Astrocyte of the hippocampus (primary cell): Measurements from ENCODE around the gene MLLT3.
"Not testable (repeated sequence)": the region's sequence is repeated elsewhere in the genome, so short reads cannot be mapped to it uniquely, and the experiment has no call there.

ENCODE experiments used
- DNase-seq: peaks from one replicate; pipeline ENCODE4 v3.0.0; 2011; ENCODE audit warnings: low read depth, low spot score

MLLT3 gene

DNA sequence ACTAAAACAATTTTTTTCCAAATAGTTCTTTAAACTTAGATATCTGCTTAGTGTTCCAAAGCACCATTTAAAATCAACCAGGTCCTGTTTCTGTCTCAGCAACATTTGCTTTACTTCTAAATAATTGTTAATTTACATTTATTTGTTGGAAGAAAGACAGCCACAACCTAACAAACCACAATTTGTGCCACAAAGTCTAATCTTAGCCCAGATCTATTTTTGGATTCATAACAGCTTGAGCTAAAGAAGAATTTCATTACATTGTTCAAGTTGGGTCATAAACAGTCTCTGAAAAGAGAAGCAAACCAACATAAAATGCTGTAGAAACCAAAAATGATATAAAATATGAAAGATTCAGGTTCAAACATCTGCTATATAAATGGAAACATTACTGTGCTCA is 24.4 kb downstream of the MLLT3 start:
- no peak for DNase-seq

DNA sequence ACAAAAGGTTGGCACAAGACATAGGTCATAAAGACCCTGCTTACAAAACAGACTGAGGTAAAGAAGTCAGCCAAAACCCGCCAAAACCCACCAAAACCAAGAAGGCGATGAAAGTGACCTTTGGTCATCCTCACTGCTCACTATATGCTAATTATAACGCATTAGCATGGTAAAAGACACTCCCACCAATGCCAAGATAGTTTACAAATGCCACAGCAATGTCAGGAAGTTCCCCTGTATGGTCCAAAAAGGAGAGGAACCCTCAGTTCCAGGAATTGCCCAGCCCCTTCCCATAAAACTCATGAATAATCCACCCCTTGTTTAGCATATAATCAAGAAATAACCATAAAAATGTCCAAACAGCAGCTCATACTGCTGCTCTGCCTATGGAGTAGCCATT is 27.7 kb downstream of the MLLT3 start:
- DNase-seq, result peak; percentile 75

GRCh38 chr9:20593537-20593936 is 28.8 kb downstream of the MLLT3 start:
- DNase-seq, result peak; percentile 76

DNA sequence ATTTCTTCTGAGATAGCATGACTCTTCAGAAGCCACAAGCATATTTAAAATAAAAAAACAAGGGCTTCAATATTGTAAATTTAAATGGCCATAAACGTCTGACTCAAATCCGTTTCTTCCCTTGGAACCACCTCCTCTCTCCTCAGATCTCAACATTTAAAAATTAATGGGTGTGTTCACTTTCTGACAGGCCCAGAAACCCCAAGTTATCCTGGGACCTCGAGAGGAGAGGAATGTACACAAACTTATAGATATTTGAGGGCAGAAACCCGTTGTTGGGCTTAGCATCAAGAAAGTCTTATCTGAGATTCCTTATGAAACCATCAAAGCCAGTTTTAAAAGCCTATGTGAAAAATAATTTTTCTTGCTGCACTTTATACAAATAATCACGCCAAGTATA is 29.2 kb downstream of the MLLT3 start:
- DNase-seq, result no peak

GRCh38 chr9:20592673-20593072 is 29.6 kb downstream of the MLLT3 start:
- peak; percentile 42 for DNase-seq

- no peak for DNase-seq
These were observed 31.1 kb downstream of the MLLT3 start for GRCh38 chr9:20591223-20591622.

- DNase-seq, result no peak
These were observed 37.2 kb downstream of the MLLT3 start for GRCh38 chr9:20584968-20585643.

- DNase-seq, result not testable (repeated sequence)
These were observed 39.2 kb downstream of the MLLT3 start for GRCh38 chr9:20583088-20583487.

- no peak for DNase-seq
These were observed 40.1 kb downstream of the MLLT3 start for GRCh38 chr9:20582150-20582549.

- no peak for DNase-seq
These were observed 41.6 kb downstream of the MLLT3 start for GRCh38 chr9:20580673-20581072.

DNA sequence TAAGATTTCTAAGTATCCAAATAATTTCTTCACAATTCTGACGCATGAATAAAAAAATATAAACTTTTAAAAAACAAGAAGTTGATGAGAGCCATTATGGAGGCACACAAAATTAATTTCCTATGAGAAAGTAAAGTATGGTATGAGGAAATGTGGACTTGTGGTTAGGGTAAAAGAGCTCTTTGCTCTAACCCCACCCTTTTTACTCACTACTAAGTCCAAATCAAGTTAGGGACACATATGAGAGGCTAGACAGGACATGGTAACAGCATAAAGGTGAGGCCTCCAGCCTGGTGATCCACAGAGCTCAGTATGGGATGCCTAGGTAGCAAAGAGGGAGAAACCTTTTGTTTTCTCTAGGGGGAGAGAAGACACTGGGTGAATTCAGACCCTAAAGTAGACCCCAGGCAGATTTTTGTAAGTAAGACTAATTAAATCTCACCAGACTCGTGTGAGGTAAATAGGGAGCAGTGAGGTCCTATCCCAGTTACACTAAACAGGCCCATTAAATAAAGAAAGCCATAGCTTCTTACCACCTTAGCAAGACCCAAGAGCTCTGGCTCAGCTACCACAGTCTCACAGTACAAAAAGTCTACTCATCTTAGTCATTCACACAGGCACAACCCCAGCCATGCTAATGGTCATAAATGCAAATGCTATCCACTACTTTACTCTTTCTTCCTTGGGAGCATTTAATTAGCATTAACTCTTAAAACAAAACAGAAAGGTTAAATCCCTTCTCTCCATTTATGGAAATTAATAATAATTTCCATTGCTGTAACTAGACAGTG is 42.6 kb downstream of the MLLT3 start:
- no peak for DNase-seq

- DNase-seq, result no peak
These were observed 49.3 kb downstream of the MLLT3 start for GRCh38 chr9:20573023-20573422.

DNA sequence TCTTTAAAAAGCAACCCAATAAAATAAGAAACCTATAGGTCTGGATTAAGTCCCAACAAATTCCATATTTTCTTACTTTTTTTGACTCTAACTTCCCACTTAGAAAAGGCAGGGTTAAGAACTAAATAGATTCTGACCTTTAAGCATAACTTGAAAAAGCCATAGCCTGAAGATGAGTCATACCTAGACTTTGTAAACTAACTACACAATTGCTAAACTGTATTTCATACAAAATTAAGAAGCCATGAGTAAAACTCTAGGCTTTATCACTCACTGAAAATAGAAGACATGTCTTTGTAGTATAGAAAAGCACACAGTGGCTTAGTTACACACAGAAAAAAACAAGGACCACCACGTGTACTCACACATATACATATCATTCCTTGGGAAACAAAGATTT is 51.5 kb downstream of the MLLT3 start:
- peak; percentile 37 for DNase-seq

DNA sequence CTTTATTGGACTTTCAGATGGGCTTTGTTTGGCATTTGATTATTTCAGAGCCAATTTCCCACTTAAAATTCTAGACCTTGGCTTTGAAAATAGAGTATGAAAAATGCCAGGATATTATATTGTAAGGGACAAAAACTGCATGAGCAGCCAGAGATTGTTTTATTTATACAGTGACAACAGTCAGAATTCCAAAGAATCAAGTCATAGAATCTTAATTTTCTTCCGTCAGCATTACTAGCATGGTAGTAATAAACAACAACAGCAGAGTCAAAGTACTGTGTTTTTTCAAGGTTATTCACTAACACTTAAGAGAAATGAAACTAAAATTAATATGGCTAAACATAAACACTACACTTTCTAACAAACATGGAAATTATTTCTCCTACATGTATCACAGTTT is 52.2 kb downstream of the MLLT3 start:
- DNase-seq, result no peak

GRCh38 chr9:20569525-20569924 is 52.8 kb downstream of the MLLT3 start:
- no peak for DNase-seq

DNA sequence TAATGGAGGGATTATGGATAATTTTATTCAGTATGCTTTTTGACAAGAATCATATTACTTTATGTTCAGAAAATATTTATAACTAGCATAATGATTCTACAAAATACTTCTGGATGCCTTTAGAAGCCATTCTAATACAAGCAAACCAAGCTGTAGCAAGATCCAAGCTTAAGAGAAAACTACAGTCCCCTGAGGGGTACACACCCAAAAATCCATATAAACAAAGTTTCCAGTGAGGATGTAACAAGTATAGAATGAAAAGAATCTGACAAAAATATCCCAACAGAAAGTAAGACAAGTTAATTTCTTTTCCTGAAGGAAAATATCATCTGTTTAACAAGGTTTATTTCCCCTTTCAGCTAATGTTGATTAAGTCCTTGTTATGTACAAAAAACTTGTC is 53.9 kb downstream of the MLLT3 start:
- no peak for DNase-seq

- DNase-seq, result no peak
These were observed 55.9 kb downstream of the MLLT3 start for GRCh38 chr9:20566401-20566800.

- no peak for DNase-seq
These were observed 57.6 kb downstream of the MLLT3 start for GRCh38 chr9:20564650-20565049.

GRCh38 chr9:20563917-20564316 is 58.4 kb downstream of the MLLT3 start:
- no peak for DNase-seq

GRCh38 chr9:20562051-20562450 is 60.2 kb downstream of the MLLT3 start:
- DNase-seq, result no peak

GRCh38 chr9:20561531-20561930 is 60.8 kb downstream of the MLLT3 start:
- DNase-seq, result no peak

- DNase-seq, result no peak
These were observed 62.9 kb downstream of the MLLT3 start for GRCh38 chr9:20559231-20559890.

GRCh38 chr9:20558566-20559016 is 63.7 kb downstream of the MLLT3 start:
- DNase-seq, result peak; percentile 75
